Upper lobe of left lung (tissue), 6 donors: Measurements from ENCODE around the gene LOX. TPM values are rescaled to one million over a fixed set of nuclear protein-coding genes. Genes with fewer than 3 reads are reported as not detected.

Experiments used
- ATAC-seq, 2 donors: fragments of 200-7000 bp; cut with Tn5 transposase; one replicate each; pipeline ENCODE4 v1.9.1; 2022; ENCODE audit warnings: mild to moderate bottlenecking in 2 of 2, moderate library complexity in 2 of 2; ENCODE audit not compliant: low FRiP score in 2 of 2
- DNase-seq, 2 donors: peaks; one replicate each; pipeline ENCODE4 v3.0.0-alpha.2; 2019 to 2020
- H3K27ac ChIP-seq, 4 donors: fragments of 200-600 bp; sonication (generic); one replicate each; pipeline ENCODE4 v1.5.1; 2016 to 2019
- H3K27me3 ChIP-seq, 4 donors: fragments of 200-600 bp; sonication (generic); one replicate each; pipeline ENCODE4 v1.5.1; 2017 to 2019
- H3K36me3 ChIP-seq, 4 donors: fragments of 200-600 bp; sonication (generic); one replicate each; pipeline ENCODE4 v1.5.1; 2016 to 2019
- H3K4me1 ChIP-seq, 4 donors: fragments of 200-600 bp; sonication (generic); one replicate each; pipeline ENCODE4 v1.5.1; 2018 to 2019
- H3K4me3 ChIP-seq, 4 donors: fragments of 200-600 bp; sonication (generic); one replicate each; pipeline ENCODE4 v1.5.1; 2017 to 2019; ENCODE audit warnings: mild to moderate bottlenecking in 2 of 4, moderate library complexity in 1 of 4
- H3K9me3 ChIP-seq, 4 donors: fragments of 200-600 bp; sonication (generic); one replicate each; pipeline ENCODE4 v1.5.1; 2018 to 2019
- EP300 ChIP-seq, 4 donors: sonication (generic); formaldehyde crosslinking; IDR thresholded peaks; one replicate each; pipeline ENCODE4 v1.5.1; 2017; ENCODE audit warnings: antibody characterized with exemption in 4 of 4, control low read depth in 2 of 4
- POLR2A ChIP-seq, 4 donors: fragments of 450-650 bp; IDR thresholded peaks; one replicate each; pipeline ENCODE4 v1.5.1; 2016 to 2017; ENCODE audit warnings: antibody characterized with exemption in 4 of 4, mild to moderate bottlenecking in 2 of 4
- POLR2AphosphoS5 ChIP-seq, 2 donors: sonication (generic); formaldehyde crosslinking; IDR thresholded peaks; one replicate each; pipeline ENCODE4 v1.5.1; 2017; ENCODE audit warnings: antibody characterized with exemption in 2 of 2
- WGBS, 2 donors: methylation state at CpG; one replicate each; pipeline ENCODE4 v1.1.5; 2017 to 2018; 5-methylcytosine and 5-hydroxymethylcytosine counted together
- total RNA-seq, 6 donors: library from RNA; depleted of rRNA in 4 of 6; stranded (reverse); fragments of >200 nt in 4 of 6; gene quantifications; one replicate each; pipeline versions ENCODE4 v1.1.0 to v1.2.1, GENCODE V29; 2016 to 2021
- TF ChIP-seq, protein P1 (sequence below), 6 experiments: fragments of 450-650 bp in 4 of 6; fragments of 200-600 bp in 2 of 6; sonication (generic) in 2 of 6; IDR thresholded peaks; one replicate each; pipeline ENCODE4 v1.5.1; 2016 to 2019; ENCODE audit warnings: antibody characterized with exemption in 6 of 6
- donor health status: DM: no; HTN: no; CAD: no; lungs with moderate emphysema.
- donor health status: DM: no; HTN: yes; CAD: no; lungs with severe emphysema.

LOX gene
- total RNA-seq, 6 donors from 2014 or later: 5.2 to 48.7 (median 23.9) TPM

DNA sequence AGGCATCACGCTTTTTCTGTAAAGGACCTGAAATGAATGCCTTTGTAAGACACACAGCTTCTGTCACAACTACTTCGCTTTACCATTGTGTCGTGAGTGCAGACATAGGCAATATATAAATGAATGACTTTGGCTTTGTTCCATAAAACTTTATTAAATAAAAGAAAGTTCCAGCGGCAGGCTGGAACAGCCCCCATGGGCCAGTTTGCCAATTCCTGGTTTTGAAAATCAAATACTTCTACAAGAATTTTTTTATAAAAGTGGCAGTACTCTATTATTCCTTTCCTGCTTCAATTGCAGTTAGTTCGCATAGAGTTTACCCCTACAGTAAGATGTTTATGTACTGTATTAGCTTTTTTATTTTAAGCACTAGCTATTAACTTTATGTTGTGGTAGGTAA lies 62.6 kb downstream of the LOX start:
- no peaks in the 10 kb centered on the region for H3K4me1 ChIP-seq
- H3K36me3 ChIP-seq: peaks cover 0 to 5% (median 4%) of the 10 kb centered on the region in 4 donors
- TF ChIP-seq, protein P1, sequence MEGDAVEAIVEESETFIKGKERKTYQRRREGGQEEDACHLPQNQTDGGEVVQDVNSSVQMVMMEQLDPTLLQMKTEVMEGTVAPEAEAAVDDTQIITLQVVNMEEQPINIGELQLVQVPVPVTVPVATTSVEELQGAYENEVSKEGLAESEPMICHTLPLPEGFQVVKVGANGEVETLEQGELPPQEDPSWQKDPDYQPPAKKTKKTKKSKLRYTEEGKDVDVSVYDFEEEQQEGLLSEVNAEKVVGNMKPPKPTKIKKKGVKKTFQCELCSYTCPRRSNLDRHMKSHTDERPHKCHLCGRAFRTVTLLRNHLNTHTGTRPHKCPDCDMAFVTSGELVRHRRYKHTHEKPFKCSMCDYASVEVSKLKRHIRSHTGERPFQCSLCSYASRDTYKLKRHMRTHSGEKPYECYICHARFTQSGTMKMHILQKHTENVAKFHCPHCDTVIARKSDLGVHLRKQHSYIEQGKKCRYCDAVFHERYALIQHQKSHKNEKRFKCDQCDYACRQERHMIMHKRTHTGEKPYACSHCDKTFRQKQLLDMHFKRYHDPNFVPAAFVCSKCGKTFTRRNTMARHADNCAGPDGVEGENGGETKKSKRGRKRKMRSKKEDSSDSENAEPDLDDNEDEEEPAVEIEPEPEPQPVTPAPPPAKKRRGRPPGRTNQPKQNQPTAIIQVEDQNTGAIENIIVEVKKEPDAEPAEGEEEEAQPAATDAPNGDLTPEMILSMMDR (IDR thresholded peaks at IDR 0.05): no peak
- no peak for TF ChIP-seq POLR2AphosphoS5 (IDR thresholded peaks at IDR 0.05)
- TF ChIP-seq EP300 (IDR thresholded peaks at IDR 0.05): no peak
- TF ChIP-seq POLR2A (IDR thresholded peaks at IDR 0.05): no peak
- H3K27ac ChIP-seq: no peak overlapping the region
- no peak overlapping the region for H3K4me3 ChIP-seq
- DNase-seq (no peak), ATAC-seq (no peak)
- H3K9me3 ChIP-seq: no peaks in the 10 kb centered on the region
- WGBS, 2 donors: 77 to 79% methylated on average over 5 of the region's 5 CpGs
- H3K27me3 ChIP-seq: no peaks in the 10 kb centered on the region

DNA sequence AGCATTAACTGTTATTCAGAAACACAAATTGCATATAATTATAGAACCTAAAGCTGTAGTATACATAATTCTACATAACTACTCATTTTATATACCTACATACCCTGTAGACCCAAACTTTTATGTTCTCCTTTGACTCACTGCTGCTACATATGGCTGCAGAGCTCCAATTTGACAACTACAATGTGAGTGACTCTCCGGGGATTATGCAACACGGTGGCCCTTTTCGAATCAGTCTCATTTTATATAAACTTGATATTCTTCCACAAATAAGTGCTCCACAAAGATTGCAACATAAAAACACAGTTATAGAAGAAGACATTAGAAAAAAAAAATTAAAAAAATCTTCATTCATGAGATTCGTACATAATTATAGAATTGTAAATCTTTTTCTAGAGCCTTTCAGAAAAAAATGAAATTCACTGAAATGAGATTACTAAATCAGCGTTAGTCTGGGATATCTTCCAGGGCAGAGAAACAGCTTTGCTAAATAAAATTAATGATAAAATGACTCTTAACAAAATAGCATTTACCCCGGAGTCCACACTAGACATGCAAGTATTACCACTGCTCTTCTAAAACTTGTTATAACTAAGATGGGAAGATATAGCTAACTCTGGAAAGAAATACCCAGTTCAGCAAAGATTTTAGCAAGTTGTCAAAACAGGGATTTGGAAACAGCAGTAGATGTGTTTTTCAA lies 63.7 kb downstream of the LOX start:
- H3K9me3 ChIP-seq: no peaks in the 10 kb centered on the region
- no peak for DNase-seq
- no peak for TF ChIP-seq POLR2AphosphoS5 (IDR thresholded peaks at IDR 0.05)
- no peak for TF ChIP-seq POLR2A (IDR thresholded peaks at IDR 0.05)
- TF ChIP-seq, protein P1 (IDR thresholded peaks at IDR 0.05): no peak
- TF ChIP-seq EP300 (IDR thresholded peaks at IDR 0.05): no peak
- no peak overlapping the region for H3K27ac ChIP-seq
- no peaks in the 10 kb centered on the region for H3K4me1 ChIP-seq
- ATAC-seq: no peak
- no peaks in the 10 kb centered on the region for H3K27me3 ChIP-seq
- no peak overlapping the region for H3K4me3 ChIP-seq
- 73 to 74% methylated on average over 6 of the region's 6 CpGs for WGBS, 2 donors
- no peaks in the 10 kb centered on the region for H3K36me3 ChIP-seq

Other genes starting within 250 kb of the LOX start
- not detected for gene FTMT, start 226.4 kb downstream of the LOX start, total RNA-seq
- gene SRFBP1, start 116.3 kb downstream of the LOX start, total RNA-seq: 10 to 100 TPM in 4 of 6 donors, 1 to 10 TPM in 2; 5.1 to 18.4 (median 12.3) TPM
- 10 to 100 TPM in 1 of 6 donors, 1 to 10 TPM in 4, under 1 TPM in 1; 0.40 to 15.7 (median 2.4) TPM for gene ZNF474, start 51.3 kb upstream of the LOX start, total RNA-seq
- 1 to 10 TPM; 1.2 to 6.3 (median 2.3) TPM for gene SNCAIP, start 234.0 kb upstream of the LOX start, total RNA-seq